Neuron (in vitro differentiated cells): ENCODE results near the gene SORBS1.

Source experiments
- H2AFZ ChIP-seq: one replicate; pipeline ENCODE4 v1.6.1; 2013; ENCODE audit warnings: low read depth, mild to moderate bottlenecking, inconsistent platforms, low read length, moderate library complexity
- H3K27me3 ChIP-seq: one replicate; pipeline ENCODE4 v1.6.1; 2013; ENCODE audit warnings: low read length; ENCODE audit not compliant: insufficient read depth
- H3K36me3 ChIP-seq: one replicate; pipeline ENCODE4 v1.6.1; 2013; ENCODE audit warnings: low read length; ENCODE audit not compliant: insufficient read depth
- H3K4me1 ChIP-seq: one replicate; pipeline ENCODE4 v1.6.1; 2013; ENCODE audit warnings: low read length; ENCODE audit not compliant: insufficient read depth
- H3K4me3 ChIP-seq: 2 replicates; pipeline ENCODE4 v1.5.1; 2013; ENCODE audit warnings: mild to moderate bottlenecking, low read length, moderate library complexity
- H3K9me3 ChIP-seq: one replicate; pipeline ENCODE4 v1.6.1; 2013; ENCODE audit warnings: low read length

Gene SORBS1

GRCh38 chr10:95544783-95545500, 16.2 kb downstream of the SORBS1 start:
- Histone ChIP-seq H3K27me3 (no peaks in the 10 kb centered on the region), H3K9me3 (no peaks in the 10 kb centered on the region), H3K4me3 (no peak overlapping the region), H3K36me3 (no peaks in the 10 kb centered on the region), H2AFZ (no peak overlapping the region), H3K4me1 (no peaks in the 10 kb centered on the region)

GRCh38 chr10:95543459-95543858, 17.7 kb downstream of the SORBS1 start:
- no peaks in the 10 kb centered on the region for H3K27me3 ChIP-seq
- H3K9me3 ChIP-seq = no peaks in the 10 kb centered on the region
- no peaks in the 10 kb centered on the region for H3K4me1 ChIP-seq
- H3K36me3 ChIP-seq = no peaks in the 10 kb centered on the region
- no peak overlapping the region for H2AFZ ChIP-seq
- H3K4me3 ChIP-seq = no peak overlapping the region

- no peaks in the 10 kb centered on the region for H3K27me3 ChIP-seq
- no peak overlapping the region for H3K4me3 ChIP-seq
- no peak overlapping the region for H2AFZ ChIP-seq
Measured at GRCh38 chr10:95542761-95543160, 18.4 kb downstream of the SORBS1 start.

GRCh38 chr10:95542330-95542729, 18.8 kb downstream of the SORBS1 start:
- Histone ChIP-seq H3K9me3 (no peaks in the 10 kb centered on the region), H3K36me3 (no peaks in the 10 kb centered on the region), H3K27me3 (no peaks in the 10 kb centered on the region), H3K4me3 (no peak overlapping the region), H2AFZ (no peak overlapping the region), H3K4me1 (no peaks in the 10 kb centered on the region)

More at GRCh38 chr10:95542761-95543160, 18.4 kb downstream of the SORBS1 start:
- Histone ChIP-seq H3K9me3 (no peaks in the 10 kb centered on the region), H3K4me1 (no peaks in the 10 kb centered on the region), H3K36me3 (no peaks in the 10 kb centered on the region)

GRCh38 chr10:95540514-95541052, 20.6 kb downstream of the SORBS1 start:
- Histone ChIP-seq H3K27me3 (no peaks in the 10 kb centered on the region), H3K4me3 (no peak overlapping the region), H2AFZ (no peak overlapping the region), H3K9me3 (no peaks in the 10 kb centered on the region), H3K36me3 (no peaks in the 10 kb centered on the region), H3K4me1 (no peaks in the 10 kb centered on the region)

- Histone ChIP-seq H3K27me3 (no peaks in the 10 kb centered on the region), H3K36me3 (no peaks in the 10 kb centered on the region), H3K4me1 (no peaks in the 10 kb centered on the region), H3K4me3 (no peak overlapping the region), H2AFZ (no peak overlapping the region), H3K9me3 (peaks cover 2% of the 10 kb centered on the region)
Measured at GRCh38 chr10:95539560-95540284, 21.4 kb downstream of the SORBS1 start.

- Histone ChIP-seq H3K4me1 (no peaks in the 10 kb centered on the region), H2AFZ (no peak overlapping the region), H3K4me3 (no peak overlapping the region), H3K36me3 (no peaks in the 10 kb centered on the region), H3K27me3 (no peaks in the 10 kb centered on the region), H3K9me3 (peaks cover 2% of the 10 kb centered on the region)
Measured at GRCh38 chr10:95538412-95538811, 22.8 kb downstream of the SORBS1 start.

GRCh38 chr10:95537542-95537927, 23.6 kb downstream of the SORBS1 start:
- Histone ChIP-seq H3K4me3 (no peak overlapping the region), H3K4me1 (no peaks in the 10 kb centered on the region), H2AFZ (no peak overlapping the region), H3K9me3 (peaks cover 2% of the 10 kb centered on the region), H3K36me3 (no peaks in the 10 kb centered on the region), H3K27me3 (no peaks in the 10 kb centered on the region)

- Histone ChIP-seq H3K9me3 (peaks cover 2% of the 10 kb centered on the region), H3K4me1 (no peaks in the 10 kb centered on the region), H2AFZ (no peak overlapping the region)
Measured at GRCh38 chr10:95536894-95537541, 24.2 kb downstream of the SORBS1 start.

GRCh38 chr10:95536017-95536416, 25.2 kb downstream of the SORBS1 start:
- no peak overlapping the region for H2AFZ ChIP-seq
- peaks cover 2% of the 10 kb centered on the region for H3K9me3 ChIP-seq
- no peaks in the 10 kb centered on the region for H3K4me1 ChIP-seq
- no peak overlapping the region for H3K4me3 ChIP-seq
- H3K27me3 ChIP-seq = no peaks in the 10 kb centered on the region
- H3K36me3 ChIP-seq = no peaks in the 10 kb centered on the region

More at GRCh38 chr10:95536894-95537541, 24.2 kb downstream of the SORBS1 start:
- Histone ChIP-seq H3K27me3 (no peaks in the 10 kb centered on the region), H3K4me3 (no peak overlapping the region), H3K36me3 (no peaks in the 10 kb centered on the region)

- Histone ChIP-seq H3K4me1 (no peaks in the 10 kb centered on the region), H2AFZ (no peak overlapping the region), H3K9me3 (peaks cover 2% of the 10 kb centered on the region), H3K36me3 (no peaks in the 10 kb centered on the region), H3K4me3 (no peak overlapping the region), H3K27me3 (no peaks in the 10 kb centered on the region)
Measured at GRCh38 chr10:95535526-95535925, 25.6 kb downstream of the SORBS1 start.

GRCh38 chr10:95533590-95533989, 27.6 kb downstream of the SORBS1 start:
- H2AFZ ChIP-seq = no peak overlapping the region
- peaks cover 9% of the 10 kb centered on the region for H3K4me1 ChIP-seq
- peaks cover 2% of the 10 kb centered on the region for H3K9me3 ChIP-seq
- H3K36me3 ChIP-seq = no peaks in the 10 kb centered on the region
- no peak overlapping the region for H3K4me3 ChIP-seq
- no peaks in the 10 kb centered on the region for H3K27me3 ChIP-seq

GRCh38 chr10:95532536-95532935, 28.6 kb downstream of the SORBS1 start:
- H2AFZ ChIP-seq = no peak overlapping the region
- H3K9me3 ChIP-seq = peaks cover 2% of the 10 kb centered on the region
- H3K4me3 ChIP-seq = no peak overlapping the region
- peaks cover 9% of the 10 kb centered on the region for H3K4me1 ChIP-seq
- H3K36me3 ChIP-seq = no peaks in the 10 kb centered on the region
- no peaks in the 10 kb centered on the region for H3K27me3 ChIP-seq
